H9 (cell line): ENCODE results near the gene CEP162. TPM values are rescaled to one million over a fixed set of nuclear protein-coding genes. Genes with fewer than 3 reads are reported as not detected.

Experiments used
- DNase-seq: peaks from one replicate; pipeline ENCODE4 v3.0.0-alpha.2; 2017
- H2AFZ ChIP-seq: one replicate; pipeline ENCODE4 v1.6.1; 2013; ENCODE audit warnings: mild to moderate bottlenecking, low read length, control low read depth, moderate library complexity
- H2AK5ac ChIP-seq: 2 replicates; pipeline ENCODE4 v1.6.1; 2013; ENCODE audit warnings: low read length, control low read depth, mixed read lengths; ENCODE audit not compliant: insufficient read length
- H2BK120ac ChIP-seq: one replicate; pipeline ENCODE4 v1.6.1; 2013; ENCODE audit warnings: low read depth, mild to moderate bottlenecking, low read length, control low read depth, inconsistent platforms; ENCODE audit not compliant: poor library complexity, severe bottlenecking
- H2BK12ac ChIP-seq: 2 replicates; pipeline ENCODE4 v1.6.1; 2013; ENCODE audit warnings: low read length, control low read depth, mixed read lengths, low read depth; ENCODE audit not compliant: insufficient read length
- H2BK15ac ChIP-seq: 2 replicates; pipeline ENCODE4 v1.6.1; 2013; ENCODE audit warnings: low read depth, low read length, control low read depth
- H2BK20ac ChIP-seq: one replicate; pipeline ENCODE4 v1.6.1; 2013; ENCODE audit warnings: low read depth, mild to moderate bottlenecking, low read length, control low read depth, inconsistent platforms; ENCODE audit not compliant: poor library complexity, severe bottlenecking
- H2BK5ac ChIP-seq: 2 replicates; pipeline ENCODE4 v1.6.1; 2013; ENCODE audit warnings: low read length, control low read depth, mixed read lengths; ENCODE audit not compliant: insufficient read length
- H3K14ac ChIP-seq: 2 replicates; pipeline ENCODE4 v1.6.1; 2013; ENCODE audit warnings: low read length, control low read depth; ENCODE audit not compliant: insufficient read depth
- H3K18ac ChIP-seq: 2 replicates; pipeline ENCODE4 v1.6.1; 2013; ENCODE audit warnings: low read depth, mild to moderate bottlenecking, mixed read lengths, low read length, control low read depth; ENCODE audit not compliant: insufficient read length
- H3K23ac ChIP-seq: 2 replicates; pipeline ENCODE4 v1.6.1; 2013; ENCODE audit warnings: low read length, control low read depth, mixed read lengths, low read depth; ENCODE audit not compliant: insufficient read length
- H3K23me2 ChIP-seq: 2 replicates; pipeline ENCODE4 v1.6.1; 2013; ENCODE audit warnings: low read depth, mild to moderate bottlenecking, mixed read lengths, low read length, control low read depth; ENCODE audit not compliant: insufficient read length, poor library complexity, severe bottlenecking
- H3K27ac ChIP-seq: 2 replicates; pipeline ENCODE4 v1.5.1; 2013; ENCODE audit warnings: low read length, control low read depth, mixed read lengths, low read depth; ENCODE audit not compliant: insufficient read length
- H3K27me3 ChIP-seq: 2 replicates; pipeline ENCODE4 v1.6.1; 2013; ENCODE audit warnings: low read length, control low read depth, inconsistent platforms; ENCODE audit not compliant: insufficient read depth
- H3K4ac ChIP-seq: 2 replicates; pipeline ENCODE4 v1.6.1; 2013; ENCODE audit warnings: low read depth, mild to moderate bottlenecking, control low read depth, inconsistent platforms, low read length, moderate library complexity
- H3K4me1 ChIP-seq: 2 replicates; pipeline ENCODE4 v1.6.1; 2013; ENCODE audit warnings: low read length, control low read depth, inconsistent platforms; ENCODE audit not compliant: insufficient read depth
- H3K4me2 ChIP-seq: 2 replicates; pipeline ENCODE4 v1.6.1; 2013; ENCODE audit warnings: low read length, control low read depth, mixed read lengths; ENCODE audit not compliant: insufficient read length, insufficient read depth
- H3K56ac ChIP-seq: 2 replicates; pipeline ENCODE4 v1.6.1; 2013; ENCODE audit warnings: low read depth, mild to moderate bottlenecking, mixed read lengths, low read length, control low read depth; ENCODE audit not compliant: insufficient read length
- H3K79me1 ChIP-seq: 2 replicates; pipeline ENCODE4 v1.6.1; 2013; ENCODE audit warnings: low read depth, mild to moderate bottlenecking, moderate library complexity, low read length, control low read depth, inconsistent platforms; ENCODE audit not compliant: insufficient read depth, poor library complexity, severe bottlenecking
- H3K79me2 ChIP-seq: 2 replicates; pipeline ENCODE4 v1.6.1; 2013; ENCODE audit warnings: low read length, control low read depth, inconsistent platforms; ENCODE audit not compliant: insufficient read depth
- H3K9ac ChIP-seq: 2 replicates; pipeline ENCODE4 v1.6.1; 2013; ENCODE audit warnings: low read length, control low read depth, mixed read lengths; ENCODE audit not compliant: insufficient read length; ENCODE audit errors: extremely low read depth
- H3K9me3 ChIP-seq: one replicate; pipeline ENCODE4 v1.6.1; 2013; ENCODE audit warnings: low read depth, low read length, inconsistent platforms; ENCODE audit not compliant: control insufficient read depth
- H3T11ph ChIP-seq: one replicate; pipeline ENCODE4 v1.6.1; 2013; ENCODE audit warnings: mild to moderate bottlenecking, low read length, control low read depth, inconsistent platforms
- H4K20me1 ChIP-seq: one replicate; pipeline ENCODE4 v1.6.1; 2013; ENCODE audit not compliant: control insufficient read depth, insufficient read length, insufficient read depth
- H4K5ac ChIP-seq: 2 replicates; pipeline ENCODE4 v1.6.1; 2013; ENCODE audit warnings: low read depth, mild to moderate bottlenecking, mixed read lengths, low read length, control low read depth; ENCODE audit not compliant: insufficient read length
- H4K8ac ChIP-seq: replicated peaks from 2 replicates; pipeline ENCODE4 v1.6.1; 2013; ENCODE audit warnings: low read length, control low read depth, mixed read lengths, low read depth; ENCODE audit not compliant: insufficient read length
- H4K91ac ChIP-seq: 2 replicates; pipeline ENCODE4 v1.6.1; 2013; ENCODE audit warnings: low read depth, mild to moderate bottlenecking, moderate library complexity, mixed read lengths, low read length, control low read depth; ENCODE audit not compliant: insufficient read length
- H3K27ac Mint-ChIP-seq, 3 experiments: 2 replicates in 2 of 3; 3 replicates in 1 of 3; pipeline ENCODE4 v1.8.0; 2020 to 2021; ENCODE audit warnings: mixed read lengths in 3 of 3, mild to moderate bottlenecking in 1 of 3, moderate library complexity in 1 of 3
- H3K27me3 Mint-ChIP-seq: 2 replicates; pipeline ENCODE4 v1.8.0; 2021; ENCODE audit warnings: low read depth, mild to moderate bottlenecking, moderate library complexity, mixed read lengths
- H3K36me3 Mint-ChIP-seq, 3 experiments: 2 replicates in 2 of 3; 3 replicates in 1 of 3; pipeline ENCODE4 v1.8.0; 2020 to 2021; ENCODE audit warnings: low read depth in 3 of 3, mixed read lengths in 3 of 3; ENCODE audit not compliant: insufficient read depth in 1 of 3
- H3K4me1 Mint-ChIP-seq, 2 experiments: 2 replicates each; pipeline ENCODE4 v1.8.0; 2020; ENCODE audit warnings: mixed read lengths in 2 of 2
- H3K4me3 Mint-ChIP-seq, 2 experiments: 2 replicates in 1 of 2; 3 replicates in 1 of 2; pipeline ENCODE4 v1.8.0; 2020 to 2021; ENCODE audit warnings: mild to moderate bottlenecking in 2 of 2, mixed read lengths in 2 of 2, moderate library complexity in 1 of 2
- H3K9me3 Mint-ChIP-seq, 2 experiments: 2 replicates in 1 of 2; 3 replicates in 1 of 2; pipeline ENCODE4 v1.8.0; 2020; ENCODE audit warnings: mild to moderate bottlenecking in 2 of 2, mixed read lengths in 2 of 2, moderate library complexity in 1 of 2
- WGBS: extraction: QIAGEN DNeasy Blood & Tissue Kit; methylation state at CpG from one replicate; pipeline ENCODE4 v1.1.7; 2013; ENCODE audit warnings: missing lambda C conversion rate, low lambda C conversion rate, mixed read lengths; ENCODE audit not compliant: insufficient read length; ENCODE audit errors: extremely low coverage; 5-methylcytosine and 5-hydroxymethylcytosine counted together
- total RNA-seq: library from RNA; stranded (reverse); gene quantifications from 2 replicates; pipeline ENCODE4 v1.2.1, GENCODE V29; 2021
- TF ChIP-seq, protein P1 (sequence below): fragments of 200-600 bp; sonication (generic); conservative IDR thresholded peaks from 3 replicates; pipeline ENCODE4 v1.8.0; 2021; ENCODE audit warnings: antibody characterized with exemption, mild to moderate bottlenecking

Gene CEP162
- total RNA-seq, 1 experiment from 2014 or later = 11.5 TPM

DNA sequence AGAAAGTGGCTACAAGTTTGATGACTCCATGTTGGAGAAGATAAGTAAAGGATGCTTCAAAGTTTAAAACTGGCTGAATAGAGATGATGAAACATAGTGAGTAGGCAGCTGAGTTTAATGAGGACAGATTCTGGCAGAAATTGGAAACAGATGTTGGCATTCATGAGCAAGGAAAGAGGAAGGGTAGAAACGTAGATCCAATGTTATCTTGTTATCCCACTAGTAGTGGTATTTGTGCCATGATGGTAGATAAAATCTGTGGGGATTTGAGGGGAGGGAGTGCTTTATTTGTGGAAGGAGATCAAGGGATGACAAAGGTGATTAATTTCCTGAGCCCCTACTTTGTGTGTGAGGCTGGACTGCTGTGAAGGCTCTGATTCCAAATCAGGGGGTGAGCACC lies 124.4 kb downstream of the CEP162 start:
- H4K5ac ChIP-seq = no peak overlapping the region
- Mint-ChIP-seq H3K9me3 (peaks cover 9 to 10% of the 10 kb centered on the region in 2 experiments; a peak in 4 of 5 replicates), H3K27me3 (no peaks in the 10 kb centered on the region), H3K27ac (no peak overlapping the region), H3K4me3 (no peak overlapping the region), H3K36me3 (peaks cover 5 to 9% (median 6%) of the 10 kb centered on the region in 3 experiments; a peak in 5 of 7 replicates), H3K4me1 (no peaks in the 10 kb centered on the region)
- H3K27ac ChIP-seq = no peak overlapping the region
- H3K4ac ChIP-seq = no peak overlapping the region
- no peaks in the 10 kb centered on the region for H3K4me1 ChIP-seq
- no peak overlapping the region for H3K4me2 ChIP-seq
- no peak overlapping the region for H2AFZ ChIP-seq
- no peak overlapping the region for H2BK20ac ChIP-seq
- no CpG with 5 or more reads among the region's 1 CpG for WGBS
- no peak overlapping the region for H3K23ac ChIP-seq
- no peak overlapping the region for H2BK120ac ChIP-seq
- no peaks in the 10 kb centered on the region for H3K79me2 ChIP-seq
- H3K23me2 ChIP-seq = no peaks in the 10 kb centered on the region
- H3K14ac ChIP-seq = no peak overlapping the region
- H3K9me3 ChIP-seq = no peaks in the 10 kb centered on the region
- no peaks in the 10 kb centered on the region for H3K27me3 ChIP-seq
- no peak overlapping the region for H2AK5ac ChIP-seq
- no peak overlapping the region for H3T11ph ChIP-seq
- no peak overlapping the region for H4K91ac ChIP-seq
- no peak overlapping the region for H4K8ac ChIP-seq
- H3K18ac ChIP-seq = no peak overlapping the region
- H2BK12ac ChIP-seq = no peak overlapping the region
- H2BK15ac ChIP-seq = no peak overlapping the region
- H4K20me1 ChIP-seq = no peaks in the 10 kb centered on the region
- no peak for DNase-seq
- no peak overlapping the region for H3K9ac ChIP-seq
- no peak overlapping the region for H2BK5ac ChIP-seq
- no peak overlapping the region for H3K56ac ChIP-seq
- no peaks in the 10 kb centered on the region for H3K79me1 ChIP-seq
- TF ChIP-seq, protein P1, sequence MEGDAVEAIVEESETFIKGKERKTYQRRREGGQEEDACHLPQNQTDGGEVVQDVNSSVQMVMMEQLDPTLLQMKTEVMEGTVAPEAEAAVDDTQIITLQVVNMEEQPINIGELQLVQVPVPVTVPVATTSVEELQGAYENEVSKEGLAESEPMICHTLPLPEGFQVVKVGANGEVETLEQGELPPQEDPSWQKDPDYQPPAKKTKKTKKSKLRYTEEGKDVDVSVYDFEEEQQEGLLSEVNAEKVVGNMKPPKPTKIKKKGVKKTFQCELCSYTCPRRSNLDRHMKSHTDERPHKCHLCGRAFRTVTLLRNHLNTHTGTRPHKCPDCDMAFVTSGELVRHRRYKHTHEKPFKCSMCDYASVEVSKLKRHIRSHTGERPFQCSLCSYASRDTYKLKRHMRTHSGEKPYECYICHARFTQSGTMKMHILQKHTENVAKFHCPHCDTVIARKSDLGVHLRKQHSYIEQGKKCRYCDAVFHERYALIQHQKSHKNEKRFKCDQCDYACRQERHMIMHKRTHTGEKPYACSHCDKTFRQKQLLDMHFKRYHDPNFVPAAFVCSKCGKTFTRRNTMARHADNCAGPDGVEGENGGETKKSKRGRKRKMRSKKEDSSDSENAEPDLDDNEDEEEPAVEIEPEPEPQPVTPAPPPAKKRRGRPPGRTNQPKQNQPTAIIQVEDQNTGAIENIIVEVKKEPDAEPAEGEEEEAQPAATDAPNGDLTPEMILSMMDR = no peak
